ENCODE data around the gene SH3TC2. TPM values are rescaled to one million over a fixed set of nuclear protein-coding genes. Genes with fewer than 3 reads are reported as not detected.

SH3TC2 gene
- total RNA-seq (1 to 10 TPM in 2 of 9 donors, under 1 TPM in 7; 0.14 to 1.2 (median 0.57) TPM), polyA plus RNA-seq (under 1 TPM; 0.24 to 0.40 (median 0.26) TPM)
- long read RNA-seq, donor 1 = 0 reads
- long read RNA-seq, donor 2 = 0 reads
- long read RNA-seq, donor 3 = 0 reads
- long read RNA-seq, donor 4 = 0 reads
- long read RNA-seq, donor 5 = 0 reads
- long read RNA-seq, donor 6 = 0 reads
- long read RNA-seq, donor 7 = 0 reads
- long read RNA-seq, donor 8 = 0 reads
- long read RNA-seq, donor 9 = 0 reads
- long read RNA-seq, donor 10 = 0 reads

GRCh38 chr5:149063017-149063687 lies at the start of gene SH3TC2:
TSS of gene SH3TC2 (minus strand) at chr5:149063062. CDS start at chr5:149063022, 40 bp downstream.
- Histone ChIP-seq H3K4me1 (replicated peaks in 1 of 2) (peaks cover 0 to 9% of the 10 kb centered on the region in 2 donors), H3K27me3 (no peaks in the 10 kb centered on the region), H3K36me3 (replicated peaks in 1 of 2) (no peaks in the 10 kb centered on the region), H3K9me3 (replicated peaks in 1 of 3) (no peaks in the 10 kb centered on the region), H3K27ac (peak within 1 kb of the TSS in 2 of 5 donors; percentile 11 to 81), H3K4me3 (no peak within 1 kb of the TSS)
- DNase-seq = no peak
- TF ChIP-seq POLR2A (IDR thresholded peaks at IDR 0.05) = no peak
- no peak for TF ChIP-seq CTCF (IDR thresholded peaks at IDR 0.05)
- intact Hi-C loops (cut with DNase I) = no loop called here
- 49 to 70% (median 52%) methylated on average over 6 to 9 of the region's 9 CpGs for WGBS, 4 donors

GRCh38 chr5:149110406-149110805 lies 47.5 kb upstream of the SH3TC2 start:
- no peak for DNase-seq
- H3K36me3 ChIP-seq (replicated peaks in 1 of 2) = no peaks in the 10 kb centered on the region
- intact Hi-C loops (cut with DNase I) = loop anchor here (5.0 to 10.0 kb wide), 2 partner anchors 373 to 376 kb away; no protein-coding TSS in a partner anchor
- no peaks in the 10 kb centered on the region for H3K27me3 ChIP-seq
- H3K9me3 ChIP-seq (replicated peaks in 1 of 3) = no peaks in the 10 kb centered on the region
- no peaks in the 10 kb centered on the region for H3K4me1 ChIP-seq (replicated peaks in 1 of 2)
- no peak overlapping the region for H3K27ac ChIP-seq
- TF ChIP-seq POLR2A (IDR thresholded peaks at IDR 0.05) (no peak), CTCF (IDR thresholded peaks at IDR 0.05) (no peak)
- WGBS, 4 donors = 76 to 85% (median 83%) methylated on average over 4 of the region's 4 CpGs
- H3K4me3 ChIP-seq = no peak overlapping the region

- Histone ChIP-seq H3K36me3 (replicated peaks in 1 of 2) (no peaks in the 10 kb centered on the region), H3K27me3 (no peaks in the 10 kb centered on the region), H3K27ac (no peak overlapping the region), H3K4me1 (replicated peaks in 1 of 2) (no peaks in the 10 kb centered on the region), H3K4me3 (no peak overlapping the region), H3K9me3 (replicated peaks in 1 of 3) (no peaks in the 10 kb centered on the region)
- WGBS, 4 donors = 84 to 94% (median 88%) methylated on average over 2 of the region's 2 CpGs
- no peak for TF ChIP-seq CTCF (IDR thresholded peaks at IDR 0.05)
- TF ChIP-seq POLR2A (IDR thresholded peaks at IDR 0.05) = no peak
- DNase-seq = no peak
- intact Hi-C loops (cut with DNase I) = no loop called here
Observed at GRCh38 chr5:149108651-149109280, 45.9 kb upstream of the SH3TC2 start.

GRCh38 chr5:149100331-149100730 lies 37.5 kb upstream of the SH3TC2 start:
- peaks cover 0 to 5% (median 0%) of the 10 kb centered on the region in 3 donors for H3K9me3 ChIP-seq (replicated peaks in 1 of 3)
- intact Hi-C loops (cut with DNase I) = no loop called here

More at GRCh38 chr5:149100331-149100730, 37.5 kb upstream of the SH3TC2 start:
- no peaks in the 10 kb centered on the region for H3K36me3 ChIP-seq (replicated peaks in 1 of 2)
- no peak for TF ChIP-seq POLR2A (IDR thresholded peaks at IDR 0.05)
- no peak for TF ChIP-seq CTCF (IDR thresholded peaks at IDR 0.05)
- no peaks in the 10 kb centered on the region for H3K27me3 ChIP-seq
- H3K27ac ChIP-seq = no peak overlapping the region
- H3K4me1 ChIP-seq (replicated peaks in 1 of 2) = no peaks in the 10 kb centered on the region
- DNase-seq = no peak
- H3K4me3 ChIP-seq = no peak overlapping the region
